GM15510 (cell line): ENCODE measurements around the gene TRIM29.

ENCODE experiments used
- POLR2A ChIP-seq: IDR thresholded peaks from 3 replicates; pipeline ENCODE4 v1.6.1; 2011; ENCODE audit warnings: borderline replicate concordance; ENCODE audit not compliant: insufficient read length; ENCODE audit errors: extremely low read depth

Gene TRIM29

GRCh38 chr11:120151536-120151935 lies 13.6 kb upstream of the TRIM29 start:
- no peak for TF ChIP-seq POLR2A

GRCh38 chr11:120149246-120149645 lies 11.3 kb upstream of the TRIM29 start:
- TF ChIP-seq POLR2A, result no peak

GRCh38 chr11:120147950-120148270 lies 10.0 kb upstream of the TRIM29 start:
- no peak for TF ChIP-seq POLR2A

- TF ChIP-seq POLR2A, result no peak
Observed at GRCh38 chr11:120147094-120147949, 9.4 kb upstream of the TRIM29 start.

- TF ChIP-seq POLR2A, result no peak
Observed at GRCh38 chr11:120146413-120147093, 8.6 kb upstream of the TRIM29 start.

GRCh38 chr11:120144501-120144900 lies 6.6 kb upstream of the TRIM29 start:
- TF ChIP-seq POLR2A, result no peak

GRCh38 chr11:120142441-120143100 lies 4.7 kb upstream of the TRIM29 start:
- TF ChIP-seq POLR2A, result no peak

- TF ChIP-seq POLR2A, result no peak
Observed at GRCh38 chr11:120141768-120142423, 4.0 kb upstream of the TRIM29 start.

- TF ChIP-seq POLR2A, result no peak
Observed at GRCh38 chr11:120141113-120141767, 3.3 kb upstream of the TRIM29 start.

GRCh38 chr11:120139316-120140069 lies 1.6 kb upstream of the TRIM29 start:
- no peak for TF ChIP-seq POLR2A

GRCh38 chr11:120137187-120137610 lies 714 bp downstream of the TRIM29 start:
- TF ChIP-seq POLR2A, result no peak

- TF ChIP-seq POLR2A, result no peak
Observed at GRCh38 chr11:120136356-120136755, 1.6 kb downstream of the TRIM29 start.

- TF ChIP-seq POLR2A, result no peak
Observed at GRCh38 chr11:120135838-120136237, 2.1 kb downstream of the TRIM29 start.

GRCh38 chr11:120134931-120135228 lies 3.0 kb downstream of the TRIM29 start:
- no peak for TF ChIP-seq POLR2A
